NCI-H69 (cell line): ENCODE measurements around the gene AMH.

ENCODE experiments used
- DNase-seq: peaks from one replicate; lab custom pipeline; 2025; lab: John Stamatoyannopoulos, UW

AMH gene

DNA sequence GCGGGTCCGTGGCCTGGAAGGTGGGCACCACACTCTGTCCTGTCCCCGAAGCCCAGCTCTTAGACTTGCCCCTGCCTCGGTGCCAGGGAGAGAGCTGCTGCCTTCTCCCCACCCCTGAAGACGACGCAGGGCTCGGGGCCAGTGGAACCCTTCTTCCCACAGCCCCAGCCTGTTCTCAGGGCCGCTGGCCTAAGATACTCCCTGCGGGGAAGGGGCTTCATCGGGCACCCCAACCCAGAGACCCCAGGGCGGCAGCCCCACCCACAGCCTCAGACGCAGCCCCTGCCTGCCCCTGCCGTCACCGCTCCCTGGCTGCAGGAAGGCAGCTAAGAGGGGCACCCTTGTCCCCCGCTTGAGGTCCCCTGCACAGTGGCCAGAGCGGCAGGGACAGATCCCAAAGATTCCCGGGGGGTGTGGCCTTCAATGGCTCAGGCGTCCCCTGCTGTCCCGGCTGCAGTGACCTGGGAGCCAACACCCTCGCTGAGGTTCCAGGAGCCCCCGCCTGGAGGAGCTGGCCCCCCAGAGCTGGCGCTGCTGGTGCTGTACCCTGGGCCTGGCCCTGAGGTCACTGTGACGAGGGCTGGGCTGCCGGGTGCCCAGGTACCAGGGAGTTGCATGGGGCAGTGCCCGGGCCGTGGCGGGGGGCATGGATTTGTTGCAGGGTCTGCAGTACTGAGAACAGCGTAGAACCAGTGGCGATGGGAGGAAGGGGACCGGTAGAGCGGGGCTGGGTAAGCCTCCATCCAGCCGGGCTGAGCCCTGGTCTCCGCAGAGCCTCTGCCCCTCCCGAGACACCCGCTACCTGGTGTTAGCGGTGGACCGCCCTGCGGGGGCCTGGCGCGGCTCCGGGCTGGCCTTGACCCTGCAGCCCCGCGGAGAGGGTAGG, 1.0 kb downstream of the AMH start:
- no peak for DNase-seq

DNA sequence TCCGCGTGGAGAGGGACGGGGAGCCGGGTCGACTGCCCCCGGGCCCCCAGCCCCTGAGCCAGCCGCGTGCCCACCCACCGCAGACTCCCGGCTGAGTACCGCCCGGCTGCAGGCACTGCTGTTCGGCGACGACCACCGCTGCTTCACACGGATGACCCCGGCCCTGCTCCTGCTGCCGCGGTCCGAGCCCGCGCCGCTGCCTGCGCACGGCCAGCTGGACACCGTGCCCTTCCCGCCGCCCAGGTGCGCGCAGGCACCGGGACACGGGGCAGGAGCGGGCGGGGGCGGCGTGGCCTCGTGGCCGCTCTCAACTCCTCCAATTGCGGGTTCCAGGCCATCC, 1.6 kb downstream of the AMH start:
- no peak for DNase-seq

DNA sequence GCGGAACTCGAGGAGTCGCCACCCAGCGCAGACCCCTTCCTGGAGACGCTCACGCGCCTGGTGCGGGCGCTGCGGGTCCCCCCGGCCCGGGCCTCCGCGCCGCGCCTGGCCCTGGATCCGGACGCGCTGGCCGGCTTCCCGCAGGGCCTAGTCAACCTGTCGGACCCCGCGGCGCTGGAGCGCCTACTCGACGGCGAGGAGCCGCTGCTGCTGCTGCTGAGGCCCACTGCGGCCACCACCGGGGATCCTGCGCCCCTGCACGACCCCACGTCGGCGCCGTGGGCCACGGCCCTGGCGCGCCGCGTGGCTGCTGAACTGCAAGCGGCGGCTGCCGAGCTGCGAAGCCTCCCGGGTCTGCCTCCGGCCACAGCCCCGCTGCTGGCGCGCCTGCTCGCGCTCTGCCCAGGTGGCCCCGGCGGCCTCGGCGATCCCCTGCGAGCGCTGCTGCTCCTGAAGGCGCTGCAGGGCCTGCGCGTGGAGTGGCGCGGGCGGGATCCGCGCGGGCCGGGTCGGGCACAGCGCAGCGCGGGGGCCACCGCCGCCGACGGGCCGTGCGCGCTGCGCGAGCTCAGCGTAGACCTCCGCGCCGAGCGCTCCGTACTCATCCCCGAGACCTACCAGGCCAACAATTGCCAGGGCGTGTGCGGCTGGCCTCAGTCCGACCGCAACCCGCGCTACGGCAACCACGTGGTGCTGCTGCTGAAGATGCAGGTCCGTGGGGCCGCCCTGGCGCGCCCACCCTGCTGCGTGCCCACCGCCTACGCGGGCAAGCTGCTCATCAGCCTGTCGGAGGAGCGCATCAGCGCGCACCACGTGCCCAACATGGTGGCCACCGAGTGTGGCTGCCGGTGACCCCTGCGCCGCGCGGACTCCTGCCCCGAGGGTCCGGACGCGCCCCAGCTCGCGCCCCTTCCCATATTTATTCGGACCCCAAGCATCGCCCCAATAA, 2.3 kb downstream of the AMH start:
- no peak for DNase-seq

DNA sequence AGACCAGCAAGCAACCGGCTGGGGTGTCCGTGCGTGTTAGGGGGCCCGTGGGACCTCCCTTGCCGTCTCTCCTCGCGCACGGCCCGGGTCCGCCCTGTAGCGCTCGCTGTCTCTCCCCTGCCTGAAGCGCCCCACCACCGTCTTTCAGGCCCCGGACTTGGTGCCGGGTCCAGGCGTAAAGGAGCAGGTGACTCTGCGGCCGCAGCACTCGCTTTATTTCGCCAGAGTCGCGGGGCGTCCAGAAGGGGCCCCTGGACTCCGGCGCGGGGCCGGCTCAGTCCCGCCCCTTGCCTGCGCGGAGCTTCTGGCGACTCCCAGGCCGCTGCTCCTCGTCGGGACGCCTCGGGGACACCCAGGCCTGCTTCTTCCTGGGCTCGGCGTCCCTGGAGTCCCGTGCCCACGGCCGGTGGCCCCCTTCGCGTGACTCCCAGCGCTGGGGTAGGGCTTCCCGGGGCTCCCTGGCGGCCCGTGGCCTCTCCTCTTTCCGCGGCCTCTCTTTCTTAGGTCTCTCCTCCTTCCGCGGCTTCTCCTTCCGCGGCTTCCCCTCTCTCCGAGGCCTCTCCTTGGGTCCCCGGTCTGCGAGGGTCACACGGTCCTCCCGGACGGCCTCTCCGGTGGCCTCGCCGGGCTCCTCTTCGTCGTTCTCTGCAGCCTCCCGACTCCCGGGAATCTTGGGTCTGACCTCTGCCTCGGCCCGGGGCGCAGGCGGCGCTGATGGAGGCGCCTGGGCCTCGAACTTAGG, 3.1 kb downstream of the AMH start:
- DNase-seq: no peak

DNA sequence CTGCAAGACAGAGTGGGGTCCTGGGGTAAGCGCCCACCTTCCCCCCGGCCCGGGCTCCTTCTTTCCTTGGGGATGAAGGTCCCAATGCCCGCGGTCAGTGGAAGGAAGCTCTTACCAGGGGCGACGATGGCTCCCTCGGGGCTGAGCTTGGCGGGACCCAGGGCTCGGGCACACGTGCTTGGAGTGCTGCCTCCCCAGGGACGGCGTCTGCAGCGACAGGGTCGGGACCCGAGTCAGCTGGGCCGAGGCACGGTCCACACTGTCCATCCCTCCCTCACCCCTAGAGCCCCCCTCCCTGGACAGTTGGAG, 3.6 kb downstream of the AMH start:
- no peak for DNase-seq

DNA sequence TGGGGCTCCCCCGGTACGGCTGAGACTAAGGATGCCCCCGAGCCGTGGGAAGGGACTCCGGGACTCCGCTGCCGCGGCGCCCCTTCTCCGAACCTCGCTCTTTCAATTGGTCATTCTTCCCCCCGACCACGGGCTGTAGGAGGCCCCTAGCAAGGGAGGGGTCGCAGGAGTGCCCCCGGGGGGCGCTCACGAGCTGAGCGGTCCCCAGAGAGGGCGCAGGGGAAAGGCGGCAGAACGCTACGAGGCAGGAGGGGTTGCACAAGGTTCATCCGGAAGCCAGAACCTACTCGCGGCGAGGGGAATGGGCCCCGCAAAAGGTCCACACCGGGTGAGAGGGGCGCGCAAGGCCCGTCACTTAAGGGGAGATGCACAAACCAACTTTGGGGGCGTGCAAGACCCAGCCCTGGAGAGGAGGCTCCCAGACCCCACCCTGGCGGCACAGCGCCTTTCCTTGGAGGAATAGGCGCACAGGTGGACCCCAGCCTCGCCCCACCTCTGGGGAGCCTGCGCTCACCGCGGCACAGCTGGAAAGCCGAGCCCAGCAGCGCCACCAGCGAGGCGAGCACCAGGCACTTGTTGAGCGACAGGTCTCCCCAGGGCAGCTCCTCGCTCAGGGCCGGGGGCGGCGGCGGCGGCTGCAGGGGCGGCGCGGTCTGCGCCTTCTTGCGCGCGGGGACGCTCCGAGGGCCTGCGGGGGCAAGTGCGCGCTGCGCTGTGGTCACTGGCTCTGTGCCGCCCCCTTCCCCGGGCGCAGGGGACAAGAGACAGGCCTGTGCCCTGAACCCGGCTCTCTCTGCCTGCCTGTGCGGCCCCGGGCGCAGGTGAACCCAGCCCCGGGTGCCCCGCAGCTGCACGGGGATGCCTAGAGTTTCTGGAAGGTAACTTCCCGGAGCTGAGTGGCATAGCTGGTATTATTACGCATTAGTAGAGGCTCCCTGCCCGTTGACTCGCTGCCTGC, 4.3 kb downstream of the AMH start:
- peak; percentile 44 for DNase-seq

DNA sequence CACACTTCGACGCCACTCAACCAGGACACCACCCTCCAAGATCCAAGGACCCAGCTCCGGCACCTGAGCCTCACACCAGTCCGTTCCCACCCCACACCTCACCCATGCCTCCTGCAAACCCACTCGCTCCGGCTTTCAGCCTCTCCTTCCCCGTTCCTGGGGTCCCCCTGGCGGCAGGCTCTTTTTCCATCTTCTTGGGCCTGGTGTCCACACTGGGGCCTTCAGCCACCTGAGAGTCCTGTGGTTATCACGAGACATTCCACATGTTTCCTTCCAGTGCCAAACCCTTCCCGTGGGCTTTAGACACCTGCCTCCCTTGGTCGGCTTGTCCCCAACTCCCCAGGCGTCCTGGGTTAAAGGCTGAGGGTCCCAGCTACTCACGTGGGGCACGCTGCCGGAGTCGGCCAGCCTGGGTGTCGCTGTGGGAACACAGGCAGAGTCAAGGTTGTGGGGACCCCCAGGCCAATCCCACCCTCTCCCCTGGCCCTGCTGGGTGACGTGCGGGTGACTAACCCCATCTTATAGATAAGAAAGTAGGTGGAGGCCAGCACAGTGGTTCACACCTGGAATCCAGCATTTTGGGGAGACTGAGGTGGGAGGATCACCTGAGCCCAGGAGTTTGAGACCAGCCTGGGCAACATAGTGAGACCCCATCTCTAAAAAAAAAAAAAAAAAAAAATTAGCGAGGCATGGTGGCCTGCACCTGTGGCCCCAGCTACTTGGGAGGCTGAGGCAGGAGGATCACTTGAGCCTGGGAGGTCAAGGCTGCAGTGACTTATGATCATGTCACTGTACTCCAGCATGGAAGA, 5.1 kb downstream of the AMH start:
- no peak for DNase-seq

DNA sequence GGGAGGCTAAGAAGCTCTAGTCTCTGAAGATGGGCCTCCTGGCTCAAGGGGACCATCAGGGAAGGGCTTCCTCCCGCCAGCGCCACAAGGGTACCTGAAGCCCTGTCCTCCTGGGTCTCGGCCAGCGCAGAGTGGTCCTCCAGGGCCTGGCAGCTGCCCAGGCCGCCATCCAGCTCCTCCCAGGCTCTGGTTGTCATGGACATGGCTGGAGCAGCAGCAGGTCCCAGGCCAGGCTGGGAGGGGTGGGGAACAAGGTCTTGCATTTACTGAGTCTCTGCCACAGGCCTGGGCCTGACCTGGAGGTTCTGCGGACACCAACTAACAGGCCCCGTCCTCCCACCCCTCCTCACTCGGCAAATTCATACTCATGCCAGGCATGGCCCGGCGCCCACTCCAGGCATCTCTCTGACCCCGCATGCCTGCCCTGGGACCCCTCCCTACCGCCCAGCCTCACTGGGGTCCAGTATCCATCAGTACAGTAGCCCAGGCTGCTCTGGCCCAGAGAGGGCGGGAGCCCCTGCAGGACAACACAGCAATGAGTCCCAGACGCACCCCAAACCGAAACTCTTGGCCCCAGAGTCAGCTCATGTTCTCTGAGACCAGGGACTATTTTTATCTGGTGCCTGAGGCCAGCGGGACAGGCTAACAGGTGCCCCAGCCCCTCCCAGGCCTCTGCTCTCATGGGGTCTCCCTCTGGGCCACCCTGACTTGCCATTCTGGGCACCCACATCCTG, 6.2 kb downstream of the AMH start:
- DNase-seq: no peak

DNA sequence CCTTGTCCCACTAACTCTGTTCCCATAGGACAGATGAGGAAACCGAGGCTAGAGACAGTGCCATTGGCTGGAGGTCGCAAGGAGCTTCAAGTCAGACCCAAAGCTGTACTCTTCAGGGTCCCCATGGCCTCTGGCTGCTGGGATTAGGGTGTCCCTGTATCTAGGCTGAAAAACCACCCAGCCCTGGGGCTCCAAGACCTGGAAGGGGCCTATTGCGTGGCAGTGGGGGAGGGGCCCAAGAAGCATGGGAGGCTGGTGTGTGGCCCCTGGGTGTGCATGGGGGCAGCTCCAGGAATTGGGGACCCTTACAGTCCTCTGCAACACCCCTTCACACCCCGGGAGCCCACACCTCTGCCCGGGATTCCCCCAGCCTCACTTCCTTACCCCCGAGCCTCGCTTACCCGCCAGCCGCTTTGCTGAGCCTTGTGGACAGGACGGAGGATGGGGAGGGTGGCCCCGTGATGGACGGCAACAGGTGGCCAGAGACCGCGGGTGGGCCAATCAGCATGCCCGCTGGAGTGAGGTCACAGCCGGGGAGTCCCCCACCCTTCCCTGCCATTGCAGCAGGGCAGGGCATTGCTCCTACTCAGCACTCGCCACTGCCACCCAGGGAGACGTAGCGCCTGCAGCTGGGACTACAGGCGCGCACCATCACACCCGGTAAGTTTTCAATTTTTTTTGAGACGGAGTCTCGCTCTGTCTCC, 7.0 kb downstream of the AMH start, which contains the start of gene JSRP1:
TSS of gene JSRP1 (minus strand) at position 436 of the 704 bp plus-strand sequence. CDS start 1,103 bp downstream, outside the sequence.
- peak; percentile 82 for DNase-seq

DNA sequence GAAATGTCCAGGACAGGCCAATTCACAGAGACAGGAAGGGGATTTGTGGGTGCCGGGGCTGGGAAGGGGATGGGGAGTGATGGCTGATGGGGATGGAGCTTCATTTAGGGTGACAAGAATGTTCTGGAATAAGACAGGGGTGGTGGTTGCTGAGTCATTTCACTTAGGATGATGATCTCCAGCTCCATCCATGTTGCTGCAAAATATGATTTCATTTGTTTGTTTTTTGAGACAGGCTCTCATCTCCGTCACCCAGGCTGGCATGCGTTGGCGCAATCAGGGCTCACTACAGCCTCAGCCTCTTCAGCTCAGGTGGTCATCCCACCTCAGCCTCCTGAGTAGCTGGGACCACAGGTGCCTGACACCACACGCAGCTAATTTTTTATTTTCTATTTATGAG, 10.2 kb downstream of the AMH start:
- DNase-seq: no peak

DNA sequence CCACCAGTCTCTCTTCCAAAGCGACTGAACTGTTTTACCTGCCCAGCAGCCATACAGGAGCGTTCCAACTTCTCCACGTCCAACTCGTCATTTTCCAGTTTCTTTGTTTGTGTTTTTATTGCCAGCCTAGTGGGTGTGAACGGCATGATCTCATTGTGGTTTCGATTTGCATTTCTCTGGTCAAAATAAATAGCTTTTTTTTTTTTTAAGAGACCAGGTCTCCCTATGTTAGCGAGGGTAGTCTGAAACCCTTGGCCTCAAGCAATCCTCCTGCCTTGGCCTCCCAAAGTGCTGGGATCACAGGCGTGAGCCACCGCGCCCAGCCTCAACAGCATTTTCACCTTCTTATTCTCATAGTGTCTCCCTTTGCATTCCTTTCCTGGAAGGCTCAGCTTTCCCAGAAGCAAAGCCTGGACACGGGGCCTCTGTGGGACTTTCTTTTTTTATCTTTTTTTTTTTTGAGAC, 11.2 kb downstream of the AMH start:
- DNase-seq: no peak

DNA sequence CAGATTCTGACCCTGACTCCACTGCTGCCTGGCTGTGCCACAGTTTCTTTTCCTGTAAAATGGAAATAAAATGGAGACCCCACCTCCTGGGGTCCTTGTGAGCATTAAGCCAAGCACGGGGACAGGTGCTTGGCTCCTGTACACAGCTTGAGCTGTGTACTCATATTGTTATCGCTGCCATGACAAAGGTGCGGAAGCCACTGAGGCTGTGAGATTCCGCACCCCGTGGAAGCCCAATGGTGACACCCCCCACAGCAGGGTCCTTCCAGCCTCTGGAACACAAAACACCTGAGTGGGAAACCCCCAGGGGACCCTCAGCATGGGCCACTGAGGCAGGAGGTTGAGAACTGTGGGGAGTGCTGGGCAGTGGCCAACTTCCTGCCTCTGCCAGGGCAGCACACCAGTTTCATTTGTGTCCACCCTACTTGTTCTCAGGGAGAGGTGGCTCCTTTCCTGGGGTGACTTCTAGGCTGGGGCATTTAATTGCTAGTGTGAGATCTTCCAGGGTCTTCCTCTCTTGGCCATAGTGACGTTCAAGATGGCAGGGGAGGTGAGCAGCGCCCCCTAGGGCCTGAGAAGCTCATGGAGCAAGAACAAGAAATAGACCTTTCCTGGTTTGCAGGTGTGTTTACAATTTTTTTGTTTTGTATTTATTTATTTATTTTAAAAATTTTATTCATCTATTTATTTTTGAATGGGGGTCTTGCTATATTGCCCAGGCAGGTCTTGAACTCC, 12.5 kb downstream of the AMH start:
- DNase-seq: peak; percentile 42

DNA sequence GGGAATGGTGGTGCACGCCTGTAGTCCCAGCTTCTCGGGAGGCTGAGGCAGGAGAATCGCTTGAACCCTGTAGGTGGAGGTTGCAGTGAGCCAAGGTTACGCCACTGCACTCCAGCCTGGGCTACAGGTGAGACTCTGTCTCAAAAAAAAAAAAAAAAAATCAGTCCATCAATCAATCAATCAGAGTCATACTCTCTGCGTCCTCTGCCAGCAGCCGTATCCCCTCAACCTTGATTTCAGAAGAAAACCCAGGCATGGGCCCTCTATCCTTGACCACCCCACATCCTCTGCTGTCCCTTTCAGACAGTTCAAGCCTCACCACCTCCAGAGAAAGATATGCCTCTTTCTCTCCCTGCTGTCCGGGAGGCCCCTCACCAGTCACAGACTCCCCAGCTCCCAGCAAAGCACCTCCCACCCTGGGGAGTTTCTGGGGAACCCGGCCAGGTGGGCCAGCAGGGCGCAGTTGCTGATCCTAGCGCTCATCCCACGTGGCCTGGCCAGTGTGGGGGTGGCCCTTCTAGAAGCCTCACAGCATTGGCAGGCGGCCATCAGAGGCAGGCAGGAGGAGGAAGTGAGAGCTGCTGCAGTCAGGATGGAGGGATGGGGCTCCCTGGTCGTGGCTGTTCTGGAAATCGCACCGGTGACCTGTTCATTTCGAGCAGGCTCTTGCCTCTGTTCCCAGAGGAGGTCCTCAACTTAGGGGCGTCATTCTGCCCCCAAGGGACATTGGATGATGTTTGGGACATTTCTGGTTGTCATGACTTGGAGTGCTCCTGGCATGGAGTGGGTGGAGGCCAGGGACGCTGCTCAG, 17.3 kb downstream of the AMH start:
- DNase-seq: peak; percentile 61

DNA sequence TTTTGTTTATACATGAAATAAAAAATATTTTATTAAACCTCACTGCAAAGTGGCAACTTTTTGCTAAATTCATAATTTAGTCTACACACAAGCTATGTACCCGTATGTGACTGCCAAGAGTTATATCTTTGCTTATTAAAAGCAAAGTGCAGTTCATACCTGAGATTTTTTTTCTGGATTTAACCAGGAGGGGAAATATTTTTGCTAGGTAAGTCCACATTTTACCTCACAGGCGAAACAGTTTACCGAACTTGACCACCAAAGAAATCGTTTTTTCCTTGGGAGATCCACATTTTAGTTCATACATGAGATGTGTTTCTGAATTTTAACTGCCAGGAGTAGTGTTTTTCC, 19.3 kb downstream of the AMH start:
- DNase-seq: no peak

DNA sequence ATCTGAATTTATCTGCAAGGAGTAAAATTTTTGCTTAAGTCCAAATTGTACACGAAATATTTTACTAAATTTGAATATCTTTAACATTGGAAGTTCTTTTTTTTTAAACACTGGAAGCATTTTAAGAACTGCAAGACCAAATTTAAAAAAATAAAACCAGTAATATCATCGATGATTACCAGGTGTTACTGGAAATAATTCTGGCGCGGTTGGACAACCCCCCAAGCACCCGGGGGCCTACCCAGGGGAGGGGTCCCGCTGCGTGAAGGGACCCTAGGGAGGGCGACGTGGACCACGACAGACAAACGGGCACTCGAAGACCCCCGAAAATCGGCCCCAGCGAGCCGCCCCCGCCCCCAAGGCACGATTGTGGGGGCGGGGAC, 19.7 kb downstream of the AMH start:
- DNase-seq: no peak

DNA sequence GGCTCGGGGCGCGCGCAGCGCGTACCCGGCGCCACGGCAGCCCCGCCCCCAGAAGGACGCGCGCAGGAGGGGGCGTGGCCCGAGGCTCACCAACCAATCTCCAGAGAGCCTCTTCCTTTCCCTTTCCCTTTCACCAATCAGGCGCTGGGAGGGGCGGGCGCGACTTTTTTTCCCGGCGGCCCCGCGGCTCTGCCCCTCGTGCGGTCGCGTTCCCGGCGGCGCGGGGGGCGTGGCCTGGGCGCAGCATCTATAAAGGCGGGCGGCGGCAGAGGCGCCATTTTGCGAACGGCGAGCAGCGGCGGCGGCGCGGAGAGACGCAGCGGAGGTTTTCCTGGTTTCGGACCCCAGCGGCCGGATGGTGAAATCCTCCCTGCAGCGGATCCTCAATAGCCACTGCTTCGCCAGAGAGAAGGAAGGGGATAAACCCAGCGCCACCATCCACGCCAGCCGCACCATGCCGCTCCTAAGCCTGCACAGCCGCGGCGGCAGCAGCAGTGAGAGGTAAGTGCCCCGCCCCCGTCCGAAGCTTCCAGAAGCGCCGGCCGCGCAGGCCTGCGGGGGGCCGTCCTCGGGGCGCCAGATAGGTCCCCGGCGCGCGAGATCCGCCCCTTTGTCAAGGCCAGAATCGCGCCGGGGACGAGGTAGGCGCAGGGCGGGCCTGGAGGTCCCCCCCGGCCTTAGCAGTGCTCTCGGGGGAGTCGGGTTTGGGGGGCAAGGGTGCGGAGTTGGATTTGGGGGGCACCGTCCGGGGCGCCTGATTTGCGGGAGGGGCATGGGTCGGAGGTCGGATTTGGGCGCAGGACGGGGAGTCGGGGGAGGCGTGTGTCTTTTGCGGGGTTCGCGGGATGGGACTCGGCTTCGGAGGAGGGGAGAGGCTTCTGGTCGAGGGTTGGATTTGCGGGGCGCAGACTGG, 20.4 kb downstream of the AMH start:
- DNase-seq: peak; percentile 98

DNA sequence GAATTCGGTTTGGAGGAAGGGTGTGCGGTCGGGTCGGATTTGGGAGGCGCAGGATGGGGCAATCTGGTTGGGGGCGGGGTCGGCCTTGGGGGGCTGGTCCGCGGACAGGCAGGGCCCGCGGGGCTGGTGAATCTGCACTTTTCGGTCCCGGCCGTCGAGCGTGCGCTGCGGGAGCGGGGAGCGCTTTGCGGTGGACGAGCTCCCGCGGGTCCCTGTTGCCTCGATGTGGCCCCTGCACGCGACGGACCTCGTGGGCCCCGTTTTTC, 21.0 kb downstream of the AMH start:
- peak; percentile 52 for DNase-seq
